Kidney (tissue), 14 donors: Measurements from ENCODE around the gene SEMA3E. TPM values are rescaled to one million over a fixed set of nuclear protein-coding genes. Genes with fewer than 3 reads are reported as not detected.

Experiments used
- DNase-seq, 5 donors: peaks; one replicate each; pipeline ENCODE4 v3.0.0-alpha.2; 2013 to 2020
- FAIRE-seq: peaks from 2 replicates; lab custom pipeline; 2012; peaks lifted over from hg19 to GRCh38; lab: Jason Lieb, UNC
- H3K27ac ChIP-seq, 2 donors: one replicate each; pipeline ENCODE4 v1.7.0; 2013; ENCODE audit warnings: low read depth in 2 of 2, low read length in 2 of 2, inconsistent platforms in 1 of 2
- H3K27me3 ChIP-seq: one replicate; pipeline ENCODE4 v1.7.1; 2013; ENCODE audit warnings: low read length, inconsistent platforms; ENCODE audit not compliant: control insufficient read depth, insufficient read depth
- H3K36me3 ChIP-seq, 3 donors: one replicate each; pipeline versions ENCODE4 v1.7.0 to v1.7.1; 2013; ENCODE audit warnings: low read length in 3 of 3, control low read depth in 1 of 3, inconsistent platforms in 1 of 3; ENCODE audit not compliant: insufficient read depth in 3 of 3, control insufficient read depth in 2 of 3
- H3K4me1 ChIP-seq, 3 donors: one replicate each; pipeline versions ENCODE4 v1.7.0 to v1.7.1; 2013; ENCODE audit warnings: low read length in 3 of 3, inconsistent platforms in 1 of 3, low read depth in 1 of 3; ENCODE audit not compliant: control insufficient read depth in 2 of 3, insufficient read depth in 2 of 3
- H3K4me3 ChIP-seq, 3 donors: one replicate each; pipeline versions ENCODE4 v1.7.0 to v1.8.1; 2013; ENCODE audit warnings: low read length in 3 of 3, control low read depth in 1 of 3, inconsistent platforms in 1 of 3
- H3K9ac ChIP-seq, 3 donors: one replicate each; pipeline versions ENCODE4 v1.7.0 to v1.7.1; 2013; ENCODE audit warnings: low read length in 3 of 3, control low read depth in 1 of 3, inconsistent platforms in 1 of 3
- H3K9me3 ChIP-seq, 3 donors: one replicate each; pipeline versions ENCODE4 v1.7.0 to v1.7.1; 2013; ENCODE audit warnings: low read length in 3 of 3, control low read depth in 1 of 3, inconsistent platforms in 1 of 3; ENCODE audit not compliant: control insufficient read depth in 2 of 3, insufficient read depth in 1 of 3
- intact Hi-C: fragments of 100-400 bp; cut with DNase I; formaldehyde crosslinking; loops from one replicate; pipeline ENCODE4 v1.11.1; 2022
- polyA plus RNA-seq: library from polyadenylated mRNA; stranded (reverse); fragments of 350-450 nt; fragmentation: Illumina TruSeq; extraction: RNeasy Lipid Tissue Mini Kit (QIAGEN cat#74804); gene quantifications from one replicate; pipeline ENCODE4 v1.2.3, GENCODE V29; 2014; ENCODE audit warnings: low read depth, low replicate concordance; ENCODE audit not compliant: insufficient read depth
- total RNA-seq: library from RNA; stranded (reverse); fragmentation: NEBNext Ultra II Directional; extraction: Animal tissue kit (Norgen Biotek cat#: 25700); gene quantifications from one replicate; pipeline ENCODE4 v1.2.1, GENCODE V29; 2021
- TF ChIP-seq, protein P1 (sequence below): IDR thresholded peaks from 3 replicates; pipeline ENCODE4 v1.5.1; 2012; ENCODE audit warnings: mild to moderate bottlenecking, moderate library complexity, borderline replicate concordance; ENCODE audit not compliant: insufficient read depth; ENCODE audit errors: extremely low read depth
- donor health status: control.
- donor health status: control.
- donor health status: control.
- donor health status: control.
- donor health status: control.
- donor health status: DM: yes; HTN: yes; CAD: no.
- donor health status: Normal renal cell carcinoma (clear cell type).

SEMA3E gene
- total and polyA plus RNA-seq, 2 donors from 2014 or later, result 0.15 to 1.1 TPM

DNA sequence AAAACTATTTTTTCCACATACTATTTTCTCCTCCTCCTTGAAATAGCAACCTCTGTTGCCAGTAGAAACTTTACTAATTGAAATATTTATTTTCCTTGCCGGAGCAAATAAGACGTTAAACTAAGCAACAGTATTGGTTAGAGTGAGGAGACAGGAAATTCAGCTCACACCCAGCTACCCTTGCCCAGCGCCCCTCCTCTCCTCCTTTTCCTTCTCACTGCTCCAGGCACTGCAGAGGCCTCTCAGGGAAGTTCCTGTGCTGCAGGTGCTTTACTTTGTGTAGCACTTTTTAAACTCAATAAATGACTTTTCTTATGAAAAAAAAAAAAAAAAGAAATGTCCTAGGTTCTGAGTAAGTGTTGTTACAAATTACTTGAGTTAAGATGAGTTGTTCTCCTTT, 134.0 kb downstream of the SEMA3E start:
- TF ChIP-seq, protein P1, sequence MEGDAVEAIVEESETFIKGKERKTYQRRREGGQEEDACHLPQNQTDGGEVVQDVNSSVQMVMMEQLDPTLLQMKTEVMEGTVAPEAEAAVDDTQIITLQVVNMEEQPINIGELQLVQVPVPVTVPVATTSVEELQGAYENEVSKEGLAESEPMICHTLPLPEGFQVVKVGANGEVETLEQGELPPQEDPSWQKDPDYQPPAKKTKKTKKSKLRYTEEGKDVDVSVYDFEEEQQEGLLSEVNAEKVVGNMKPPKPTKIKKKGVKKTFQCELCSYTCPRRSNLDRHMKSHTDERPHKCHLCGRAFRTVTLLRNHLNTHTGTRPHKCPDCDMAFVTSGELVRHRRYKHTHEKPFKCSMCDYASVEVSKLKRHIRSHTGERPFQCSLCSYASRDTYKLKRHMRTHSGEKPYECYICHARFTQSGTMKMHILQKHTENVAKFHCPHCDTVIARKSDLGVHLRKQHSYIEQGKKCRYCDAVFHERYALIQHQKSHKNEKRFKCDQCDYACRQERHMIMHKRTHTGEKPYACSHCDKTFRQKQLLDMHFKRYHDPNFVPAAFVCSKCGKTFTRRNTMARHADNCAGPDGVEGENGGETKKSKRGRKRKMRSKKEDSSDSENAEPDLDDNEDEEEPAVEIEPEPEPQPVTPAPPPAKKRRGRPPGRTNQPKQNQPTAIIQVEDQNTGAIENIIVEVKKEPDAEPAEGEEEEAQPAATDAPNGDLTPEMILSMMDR, result no peak
- Histone ChIP-seq H3K4me3 (no peak overlapping the region), H3K9ac (no peak overlapping the region), H3K9me3 (no peaks in the 10 kb centered on the region), H3K36me3 (no peaks in the 10 kb centered on the region), H3K4me1 (no peaks in the 10 kb centered on the region), H3K27me3 (no peaks in the 10 kb centered on the region), H3K27ac (no peak overlapping the region)
- peak in 2 of 5 donors; percentile 36 to 39 for DNase-seq
- FAIRE-seq, result no peak
- intact Hi-C loops, result no loop called here

DNA sequence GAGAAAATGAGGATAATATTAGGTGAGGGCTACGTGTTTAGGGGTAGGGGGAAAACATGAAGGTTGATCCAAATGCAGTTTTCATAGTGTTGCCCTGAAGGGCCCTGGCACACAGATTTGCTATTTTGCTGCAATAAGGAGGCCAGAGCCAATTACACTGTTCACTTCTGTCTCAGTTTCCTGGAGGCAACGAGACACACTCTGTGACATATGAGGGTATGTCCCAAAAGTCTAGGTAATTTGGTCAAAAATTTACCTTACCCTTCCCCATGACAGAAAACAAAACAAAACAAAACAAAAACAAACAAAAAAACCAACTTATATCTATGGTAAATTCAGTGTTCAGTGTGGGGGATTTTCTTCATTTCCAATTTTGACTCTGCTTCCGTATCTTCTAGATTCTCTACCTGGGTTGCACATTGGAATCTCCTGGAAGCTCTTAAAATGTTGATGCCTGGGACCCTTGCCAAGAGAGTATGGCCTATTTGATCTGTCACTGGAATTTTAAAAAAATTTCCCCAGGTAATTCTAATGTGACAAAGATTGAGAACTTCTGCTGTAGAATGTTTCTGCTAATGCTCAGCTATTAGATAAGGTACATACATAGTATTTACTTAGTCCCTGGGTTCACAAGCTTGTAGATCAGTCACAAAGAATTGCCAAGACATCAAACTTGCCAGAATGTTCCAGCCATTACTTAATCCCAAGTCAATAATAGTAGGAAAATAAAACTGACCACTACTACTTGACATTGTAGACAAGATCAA, 139.5 kb downstream of the SEMA3E start:
- Histone ChIP-seq H3K4me1 (no peaks in the 10 kb centered on the region), H3K9me3 (no peaks in the 10 kb centered on the region), H3K36me3 (no peaks in the 10 kb centered on the region), H3K27ac (no peak overlapping the region), H3K4me3 (no peak overlapping the region), H3K9ac (no peak overlapping the region), H3K27me3 (no peaks in the 10 kb centered on the region)
- intact Hi-C loops, result no loop called here
- TF ChIP-seq, protein P1, result no peak
- FAIRE-seq (no peak), DNase-seq (no peak)

DNA sequence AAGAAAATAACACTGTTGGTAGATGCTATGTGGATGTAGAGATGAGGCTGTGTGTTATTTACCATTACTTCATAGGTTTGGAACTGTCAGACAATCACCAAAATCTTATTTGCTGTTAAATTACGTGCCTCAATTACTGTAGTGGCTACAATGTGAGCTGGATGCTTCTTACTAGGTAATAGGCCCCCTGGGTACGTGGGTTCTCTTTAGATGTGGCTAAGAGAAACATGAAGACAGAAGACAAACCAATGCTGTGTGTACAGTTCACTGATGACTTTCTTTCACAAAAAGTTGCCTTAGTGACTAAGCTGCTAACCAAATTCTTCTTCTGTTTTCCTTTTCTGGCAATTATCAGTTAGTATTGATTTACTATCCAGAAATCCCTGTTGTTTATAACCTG, 144.6 kb downstream of the SEMA3E start:
- FAIRE-seq (no peak), DNase-seq (no peak)
- TF ChIP-seq, protein P1, result no peak
- H3K36me3 ChIP-seq, result no peaks in the 10 kb centered on the region
- no peak overlapping the region for H3K4me3 ChIP-seq
- H3K9ac ChIP-seq, result no peak overlapping the region
- no peaks in the 10 kb centered on the region for H3K9me3 ChIP-seq
- intact Hi-C loops, result no loop called here
- no peak overlapping the region for H3K27ac ChIP-seq
- no peaks in the 10 kb centered on the region for H3K27me3 ChIP-seq
- H3K4me1 ChIP-seq, result no peaks in the 10 kb centered on the region
